Endothelial cell of umbilical vein (primary cell): ENCODE data around the gene PSENEN. TPM values are rescaled to one million over a fixed set of nuclear protein-coding genes. Genes with fewer than 3 reads are reported as not detected.

ENCODE experiments used
- BruUV-seq: library from RNA; stranded (reverse); fragments of 400-500 nt; replicated peaks from 2 replicates; lab custom pipeline; 2021; lab: Mats Ljungman, UMichigan
- CTCF ChIA-PET: fragments of 300-600, 350-600 bp; sonication (Branson Sonifier 250); formaldehyde crosslinking; loops from one replicate; lab custom pipeline; 2021; ENCODE audit warnings: antibody characterized with exemption, inconsistent platforms; lab: Charles Lee
- POLR2A ChIA-PET: fragments of 300-600, 350-600 bp; sonication (Branson Sonifier 250); formaldehyde crosslinking; loops from one replicate; lab custom pipeline; 2021; ENCODE audit warnings: antibody characterized with exemption, inconsistent platforms; lab: Charles Lee
- DNase-seq: peaks from one replicate; pipeline ENCODE4 v3.0.0-alpha.2; 2011; ENCODE audit warnings: low read depth, low spot score
- FAIRE-seq: peaks from 2 replicates; lab custom pipeline; 2011; peaks lifted over from hg19 to GRCh38; lab: Jason Lieb, UNC
- H2AFZ ChIP-seq: 2 replicates; pipeline ENCODE4 v1.6.0; 2012; ENCODE audit warnings: low read depth, low read length, control low read depth, inconsistent platforms
- H3K27ac ChIP-seq: 2 replicates; pipeline ENCODE4 v1.5.1; 2011; ENCODE audit warnings: low read depth, mild to moderate bottlenecking, control low read depth, low read length, moderate library complexity; ENCODE audit not compliant: insufficient read depth
- H3K27me3 ChIP-seq, 2 experiments: 2 replicates each; pipeline versions ENCODE4 v1.6.0 to v1.6.1; 2011; ENCODE audit warnings: low read length in 2 of 2, mixed read lengths in 1 of 2; ENCODE audit not compliant: control insufficient read depth in 2 of 2, insufficient read depth in 2 of 2
- H3K36me3 ChIP-seq, 2 experiments: 2 replicates in 1 of 2; 3 replicates in 1 of 2; pipeline ENCODE4 v1.5.1; 2011; ENCODE audit warnings: low read length in 2 of 2, mild to moderate bottlenecking in 1 of 2, moderate library complexity in 1 of 2; ENCODE audit not compliant: control insufficient read depth in 2 of 2, insufficient read depth in 2 of 2; ENCODE audit errors: extremely low read depth in 1 of 2
- H3K4me1 ChIP-seq: 3 replicates; pipeline ENCODE4 v1.5.1; 2011; ENCODE audit warnings: mild to moderate bottlenecking, low read length; ENCODE audit not compliant: control insufficient read depth, insufficient read depth; ENCODE audit errors: extremely low read depth
- H3K4me2 ChIP-seq: 2 replicates; pipeline ENCODE4 v1.6.1; 2011; ENCODE audit warnings: low read length, control low read depth, mixed read lengths; ENCODE audit not compliant: insufficient read depth
- H3K4me3 ChIP-seq, 3 experiments: fragments of 200-600 bp in 1 of 3; sonication (generic), shearing (Covaris generic) in 1 of 3; replicated peaks in 1 of 3; 2 replicates each; pipeline ENCODE4 v1.5.1; 2011 to 2016; ENCODE audit warnings: control low read depth in 3 of 3, low read length in 3 of 3, mild to moderate bottlenecking in 2 of 3, inconsistent platforms in 1 of 3, low read depth in 1 of 3, moderate library complexity in 1 of 3; ENCODE audit not compliant: insufficient read depth in 1 of 3
- H3K79me2 ChIP-seq: 2 replicates; pipeline ENCODE4 v1.6.0; 2012; ENCODE audit warnings: low read length, inconsistent platforms; ENCODE audit not compliant: control insufficient read depth, insufficient read depth
- H3K9ac ChIP-seq: replicated peaks from 2 replicates; pipeline ENCODE3; 2011; ENCODE audit warnings: low read length, control low read depth; ENCODE audit not compliant: insufficient read depth; ENCODE audit errors: extremely low read depth
- H3K9me1 ChIP-seq: replicated peaks from 3 replicates; pipeline ENCODE4 v1.6.0; 2011; ENCODE audit warnings: mild to moderate bottlenecking, low read length; ENCODE audit not compliant: control insufficient read depth, insufficient read depth; ENCODE audit errors: extremely low read depth
- H3K9me3 ChIP-seq: replicated peaks from 2 replicates; pipeline ENCODE4 v1.5.1; 2012; ENCODE audit warnings: low read length, inconsistent platforms; ENCODE audit not compliant: control insufficient read depth, insufficient read depth
- H4K20me1 ChIP-seq: replicated peaks from 2 replicates; pipeline ENCODE3; 2011; ENCODE audit warnings: mild to moderate bottlenecking, low read length; ENCODE audit not compliant: control insufficient read depth, insufficient read depth; ENCODE audit errors: extremely low read depth
- EZH2 ChIP-seq: IDR thresholded peaks from 2 replicates; pipeline ENCODE4 v1.6.1; 2012; ENCODE audit warnings: borderline replicate concordance, low read depth, mild to moderate bottlenecking, moderate library complexity, low read length, inconsistent platforms; ENCODE audit not compliant: severe bottlenecking
- FOS ChIP-seq: IDR thresholded peaks from 2 replicates; pipeline ENCODE4 v1.6.1; 2011; ENCODE audit warnings: mild to moderate bottlenecking, low read length, moderate library complexity, borderline replicate concordance; ENCODE audit not compliant: insufficient read depth
- GATA2 ChIP-seq: IDR thresholded peaks from 2 replicates; pipeline ENCODE4 v1.7.0; 2011; ENCODE audit warnings: low read depth, mild to moderate bottlenecking, moderate library complexity, mixed read lengths, low read length; ENCODE audit not compliant: insufficient read length, insufficient read depth
- JUN ChIP-seq: IDR thresholded peaks from 2 replicates; pipeline ENCODE4 v1.6.1; 2011; ENCODE audit warnings: borderline replicate concordance, low read depth; ENCODE audit not compliant: insufficient read length, insufficient read depth
- MYC ChIP-seq: IDR thresholded peaks from one replicate; pipeline ENCODE4 v1.6.1; 2011; ENCODE audit warnings: mild to moderate bottlenecking, low read depth, low read length
- POLR2A ChIP-seq: IDR thresholded peaks from 2 replicates; pipeline ENCODE4 v1.6.1; 2012; ENCODE audit warnings: low read depth, mild to moderate bottlenecking, control low read depth, low read length
- POLR2AphosphoS5 ChIP-seq: IDR thresholded peaks from 2 replicates; pipeline ENCODE4 v1.6.1; 2012; ENCODE audit warnings: low read depth, mild to moderate bottlenecking, control low read depth, low read length, moderate library complexity; ENCODE audit not compliant: insufficient read depth
- dilution Hi-C: fragments of 300-500 bp; cut with MboI; formaldehyde crosslinking; loops from one replicate; pipeline ENCODE4 v1.15.0; 2019; ENCODE audit warnings: low sequenced_read_pairs; ENCODE audit not compliant: extremely low pct_ligation_motif_present
- intact Hi-C: fragments of 100-400 bp; cut with micrococcal nuclease; formaldehyde crosslinking; loops from one replicate; pipeline ENCODE4 v1.10.0; 2022
- polyA plus RNA-seq, 4 experiments: library from polyadenylated mRNA; depleted of rRNA in 3 of 4; stranded (reverse) in 3 of 4; unstranded in 1 of 4; fragments of >200 nt; gene quantifications; 2 replicates each; pipeline versions ENCODE4 v1.2.1 to v1.2.3, GENCODE V29; 2011 to 2012; ENCODE audit warnings: missing spikeins in 1 of 4
- total RNA-seq: library from RNA; stranded (reverse); gene quantifications from 2 replicates; pipeline ENCODE4 v1.2.3, GENCODE V29; 2021
- TF ChIP-seq, protein P1 (sequence below), 2 donors: IDR thresholded peaks; 1 replicate in 1 of 2; 2 replicates in 1 of 2; pipeline ENCODE4 v1.5.1; 2011; ENCODE audit warnings: low read length in 2 of 2, mild to moderate bottlenecking in 2 of 2, moderate library complexity in 2 of 2, control low read depth in 1 of 2, inconsistent platforms in 1 of 2, low read depth in 1 of 2; ENCODE audit not compliant: insufficient read depth in 1 of 2; ENCODE audit errors: extremely low read depth in 1 of 2
- TF ChIP-seq, protein P2 (sequence below): IDR thresholded peaks from 2 replicates; pipeline ENCODE4 v1.6.1; 2011; ENCODE audit not compliant: insufficient read depth, insufficient read length

The PSENEN gene
- total and polyA plus RNA-seq, 2 donors (not counting 3 experiments of a cell fraction or from before 2014, with no cell fraction given), result 60.0 to 70.1 TPM

- H4K20me1 ChIP-seq, result no peaks in the 10 kb centered on the region
- peak within 1 kb of the TSS; percentile 62 for H3K9ac ChIP-seq
- no peak for FAIRE-seq
- H3K4me3 ChIP-seq, result peak within 1 kb of the TSS; percentile 57 to 64 (median 57)
- BruUV-seq, result no TSS peak
- dilution Hi-C loops, result no loop called here
- no peaks in the 10 kb centered on the region for H3K9me3 ChIP-seq
- H3K4me1 ChIP-seq, result peaks cover 17% of the 10 kb centered on the region
- intact Hi-C loops, result loop anchor here (1.0 kb wide), 11 partner anchors 16 to 366 kb away; partner anchors contain the start of genes PROSER3, PSENEN and U2AF1L4
- peaks cover 6 to 17% of the 10 kb centered on the region in 2 experiments for H3K36me3 ChIP-seq
- peaks cover 30% of the 10 kb centered on the region for H3K79me2 ChIP-seq
- H2AFZ ChIP-seq, result peak within 1 kb of the TSS; percentile 97
- ChIA-PET POLR2A (no interaction called here), CTCF (interaction anchor here (1.0 to 1.8 kb wide), 4 partner anchors 15 to 30 kb away, joined by 3 to 7 read pairs (median 4); partner anchors contain the start of genes LIN37, PSENEN and U2AF1L4)
- DNase-seq, result no peak
- H3K27ac ChIP-seq, result peak within 1 kb of the TSS; percentile 36
- H3K9me1 ChIP-seq, result no peaks in the 10 kb centered on the region
- peak within 1 kb of the TSS; percentile 61 for H3K4me2 ChIP-seq
- H3K27me3 ChIP-seq, result no peaks in the 10 kb centered on the region
- peak; percentile 30 for TF ChIP-seq POLR2AphosphoS5
- TF ChIP-seq FOS, result no peak
These were observed 27.6 kb upstream of the PSENEN start, which contains the start of gene KMT2B for GRCh38 chr19:35717665-35718344. Gene KMT2B, plus strand, starts transcription at chr19:35718003. Its CDS starts 16 bp downstream, at chr19:35718019.

GRCh38 chr19:35718345-35719041, 27.0 kb upstream of the PSENEN start:
- H3K36me3 ChIP-seq, result peaks cover 6 to 24% of the 10 kb centered on the region in 2 experiments
- no peaks in the 10 kb centered on the region for H4K20me1 ChIP-seq
- no peak overlapping the region for H2AFZ ChIP-seq
- peak overlapping the region; percentile 62 for H3K9ac ChIP-seq
- H3K4me2 ChIP-seq, result peak overlapping the region; percentile 44
- no peaks in the 10 kb centered on the region for H3K9me3 ChIP-seq
- BruUV-seq, result TSS peak; percentile 18
- peaks cover 17% of the 10 kb centered on the region for H3K4me1 ChIP-seq
- POLR2A ChIA-PET, result no interaction called here
- dilution Hi-C loops (no loop called here), intact Hi-C loops (no loop called here)
- H3K9me1 ChIP-seq, result no peaks in the 10 kb centered on the region
- no peak overlapping the region for H3K27ac ChIP-seq
- H3K79me2 ChIP-seq, result peaks cover 30% of the 10 kb centered on the region
- TF ChIP-seq, protein P1, sequence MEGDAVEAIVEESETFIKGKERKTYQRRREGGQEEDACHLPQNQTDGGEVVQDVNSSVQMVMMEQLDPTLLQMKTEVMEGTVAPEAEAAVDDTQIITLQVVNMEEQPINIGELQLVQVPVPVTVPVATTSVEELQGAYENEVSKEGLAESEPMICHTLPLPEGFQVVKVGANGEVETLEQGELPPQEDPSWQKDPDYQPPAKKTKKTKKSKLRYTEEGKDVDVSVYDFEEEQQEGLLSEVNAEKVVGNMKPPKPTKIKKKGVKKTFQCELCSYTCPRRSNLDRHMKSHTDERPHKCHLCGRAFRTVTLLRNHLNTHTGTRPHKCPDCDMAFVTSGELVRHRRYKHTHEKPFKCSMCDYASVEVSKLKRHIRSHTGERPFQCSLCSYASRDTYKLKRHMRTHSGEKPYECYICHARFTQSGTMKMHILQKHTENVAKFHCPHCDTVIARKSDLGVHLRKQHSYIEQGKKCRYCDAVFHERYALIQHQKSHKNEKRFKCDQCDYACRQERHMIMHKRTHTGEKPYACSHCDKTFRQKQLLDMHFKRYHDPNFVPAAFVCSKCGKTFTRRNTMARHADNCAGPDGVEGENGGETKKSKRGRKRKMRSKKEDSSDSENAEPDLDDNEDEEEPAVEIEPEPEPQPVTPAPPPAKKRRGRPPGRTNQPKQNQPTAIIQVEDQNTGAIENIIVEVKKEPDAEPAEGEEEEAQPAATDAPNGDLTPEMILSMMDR (IDR thresholded peaks at IDR 0.05; ENCODE audit: extremely low read depth in 1 of 2, insufficient read depth in 1 of 2, low read depth in 1 of 2, low read length in 2 of 2), result no peak
- TF ChIP-seq MYC, result no peak
- TF ChIP-seq POLR2A, result no peak
- no peak for TF ChIP-seq FOS
- TF ChIP-seq JUN, result no peak
- TF ChIP-seq, protein P2, sequence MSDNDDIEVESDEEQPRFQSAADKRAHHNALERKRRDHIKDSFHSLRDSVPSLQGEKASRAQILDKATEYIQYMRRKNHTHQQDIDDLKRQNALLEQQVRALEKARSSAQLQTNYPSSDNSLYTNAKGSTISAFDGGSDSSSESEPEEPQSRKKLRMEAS, result no peak
- TF ChIP-seq POLR2AphosphoS5, result no peak
- no peak for TF ChIP-seq GATA2
- TF ChIP-seq EZH2, result no peak
- FAIRE-seq (peak; percentile 67), DNase-seq (peak; percentile 25)
- CTCF ChIA-PET, result interaction anchor here (0.5 to 1.8 kb wide), 5 partner anchors 16 to 362 kb away, joined by 3 to 7 read pairs (median 3); partner anchors contain the start of genes LIN37, PSENEN and U2AF1L4
- H3K27me3 ChIP-seq, result no peaks in the 10 kb centered on the region
- peak overlapping the region; percentile 57 to 64 (median 57) for H3K4me3 ChIP-seq
